Skin of body (tissue), 3 donors: Measurements from ENCODE around the gene MRPS22. TPM values are rescaled to one million over a fixed set of nuclear protein-coding genes. Genes with fewer than 3 reads are reported as not detected.
"Not testable (repeated sequence)": the region's sequence is repeated elsewhere in the genome, so short reads cannot be mapped to it uniquely, and the experiment has no call there.

Experiments used
- DNase-seq: peaks from one replicate; lab custom pipeline; 2025; lab: John Stamatoyannopoulos, UW
- small RNA-seq: library from RNA; depleted of rRNA; stranded (forward); fragments of <200 nt; gene quantifications from one replicate; pipeline ENCODE3, GENCODE V24; 2014; ENCODE audit warnings: low replicate concordance
- total RNA-seq: library from RNA; depleted of rRNA; stranded (reverse); fragments of >200 nt; gene quantifications from one replicate; pipeline ENCODE4 v1.2.3, GENCODE V29; 2014

The MRPS22 gene
- total RNA-seq, 1 donor from 2014 or later: 45.5 TPM

DNA sequence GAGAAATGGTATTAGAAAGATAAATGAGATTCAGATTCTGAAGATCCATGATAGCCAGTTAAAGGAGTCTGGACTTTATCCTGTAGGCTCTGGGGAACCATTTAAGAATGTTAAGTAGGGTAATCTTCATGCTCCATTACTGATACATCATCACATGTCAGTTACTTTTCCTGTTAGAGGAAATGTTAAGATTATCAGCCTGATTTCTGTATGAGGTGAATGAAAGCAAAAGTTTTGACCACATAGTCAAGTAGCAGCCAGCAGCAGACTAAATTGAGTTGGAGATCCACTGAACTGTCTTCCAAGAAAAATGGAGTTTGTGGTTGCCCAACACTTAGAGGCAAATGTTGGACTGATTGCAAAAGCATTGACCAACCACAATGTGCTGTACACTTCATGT is 50.3 kb downstream of the MRPS22 start:
- DNase-seq: no peak

DNA sequence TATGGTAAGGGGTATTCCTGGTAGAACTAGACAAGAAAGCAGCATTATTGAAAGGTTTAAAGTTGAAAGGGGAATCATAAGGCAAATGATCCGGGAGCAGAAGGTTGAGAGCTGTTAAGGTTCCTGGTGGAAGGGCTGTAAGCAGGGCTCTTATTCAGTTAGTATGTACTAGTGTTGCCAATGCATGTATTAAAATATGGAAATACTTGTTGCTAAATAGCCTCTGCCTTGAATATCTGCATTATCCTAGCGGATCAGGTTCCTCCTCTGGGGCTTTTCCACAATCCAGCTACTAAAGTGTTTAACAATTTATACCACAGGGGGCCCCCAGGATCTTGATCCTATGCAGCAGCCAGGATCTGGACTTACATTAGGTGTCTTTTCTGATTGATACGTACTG is 52.9 kb downstream of the MRPS22 start:
- no peak for DNase-seq

DNA sequence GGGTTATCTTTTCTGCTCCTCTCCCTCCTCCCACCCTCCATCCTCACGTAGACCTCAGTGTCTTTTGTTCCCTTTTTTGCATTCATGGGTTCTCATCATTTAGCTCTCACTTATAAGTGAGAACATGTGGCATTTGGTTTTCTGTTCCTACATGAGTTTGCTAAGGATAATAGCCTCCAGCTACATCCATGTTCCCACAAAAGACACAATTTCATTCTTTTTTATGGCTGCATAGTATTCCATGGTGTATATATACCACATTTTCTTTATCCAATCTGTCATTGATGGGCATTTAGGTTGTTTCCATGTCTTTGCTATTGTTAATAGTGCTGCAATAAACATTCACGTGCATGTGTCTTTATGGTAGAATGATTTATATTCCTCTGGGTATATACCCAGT is 57.3 kb downstream of the MRPS22 start:
- DNase-seq: not testable (repeated sequence)

Small RNA genes within 50 kb of the gene (small RNA-seq; reads per million reads assigned to genes)
- gene RF00026: not detected

Other genes with a start within 250 kb of the MRPS22 start
- 124 TPM for gene COPB2, start 45.6 kb downstream of the MRPS22 start, total RNA-seq
- not detected for gene RBP2, start 132.5 kb downstream of the MRPS22 start, total RNA-seq
- gene RBP1, start 195.7 kb downstream of the MRPS22 start, total RNA-seq: 21.6 TPM